Spleen (tissue), 7 donors: ENCODE results near the gene C2orf15.

Experiments
- POLR2AphosphoS5 ChIP-seq, 3 donors: sonication (generic); formaldehyde crosslinking; IDR thresholded peaks; one replicate each; pipeline ENCODE4 v1.5.1; 2017; ENCODE audit warnings: antibody characterized with exemption in 3 of 3
- TF ChIP-seq, protein P1 (sequence below), 11 experiments: fragments of 200-600 bp in 7 of 11; fragments of 450-650 bp in 4 of 11; sonication (generic) in 4 of 11; IDR thresholded peaks in 8 of 11; conservative IDR thresholded peaks in 3 of 11; 1 replicate in 7 of 11; 2 replicates in 4 of 11; pipeline versions ENCODE4 v1.4.0 to v1.8.0; 2016 to 2021; ENCODE audit warnings: antibody characterized with exemption in 11 of 11, inconsistent platforms in 4 of 11, mild to moderate bottlenecking in 1 of 11
- donor health status: DM: no; HTN: no; CAD: no; lungs with moderate emphysema.
- donor health status: DM: no; HTN: no; CAD: no.
- donor health status: DM: no; HTN: no; CAD: no.

DNA sequence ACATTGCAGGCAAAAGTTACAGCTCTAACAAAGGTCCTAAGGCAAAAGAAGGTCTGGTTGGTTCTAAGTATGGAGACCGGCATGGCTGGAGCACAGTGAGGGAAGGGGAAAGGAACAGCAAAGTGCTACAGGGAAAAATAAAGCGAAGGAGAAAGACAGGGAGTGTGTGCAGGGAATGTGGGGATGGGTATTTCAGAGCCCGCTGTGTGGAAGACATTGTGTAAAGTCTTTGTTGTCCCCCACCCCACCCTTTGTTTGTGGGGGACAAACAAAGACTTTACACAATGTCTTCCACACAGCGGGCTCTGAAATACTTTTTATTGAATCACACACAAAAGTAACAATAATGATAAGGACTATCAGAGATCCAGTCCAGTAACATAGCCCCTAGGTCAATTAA is 28.9 kb upstream of the C2orf15 start:
- TF ChIP-seq, protein P1, sequence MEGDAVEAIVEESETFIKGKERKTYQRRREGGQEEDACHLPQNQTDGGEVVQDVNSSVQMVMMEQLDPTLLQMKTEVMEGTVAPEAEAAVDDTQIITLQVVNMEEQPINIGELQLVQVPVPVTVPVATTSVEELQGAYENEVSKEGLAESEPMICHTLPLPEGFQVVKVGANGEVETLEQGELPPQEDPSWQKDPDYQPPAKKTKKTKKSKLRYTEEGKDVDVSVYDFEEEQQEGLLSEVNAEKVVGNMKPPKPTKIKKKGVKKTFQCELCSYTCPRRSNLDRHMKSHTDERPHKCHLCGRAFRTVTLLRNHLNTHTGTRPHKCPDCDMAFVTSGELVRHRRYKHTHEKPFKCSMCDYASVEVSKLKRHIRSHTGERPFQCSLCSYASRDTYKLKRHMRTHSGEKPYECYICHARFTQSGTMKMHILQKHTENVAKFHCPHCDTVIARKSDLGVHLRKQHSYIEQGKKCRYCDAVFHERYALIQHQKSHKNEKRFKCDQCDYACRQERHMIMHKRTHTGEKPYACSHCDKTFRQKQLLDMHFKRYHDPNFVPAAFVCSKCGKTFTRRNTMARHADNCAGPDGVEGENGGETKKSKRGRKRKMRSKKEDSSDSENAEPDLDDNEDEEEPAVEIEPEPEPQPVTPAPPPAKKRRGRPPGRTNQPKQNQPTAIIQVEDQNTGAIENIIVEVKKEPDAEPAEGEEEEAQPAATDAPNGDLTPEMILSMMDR (IDR thresholded peaks at IDR 0.05 in 8 of 11, conservative IDR thresholded peaks at IDR 0.05 in 3 of 11) = no peak
- no peak for TF ChIP-seq POLR2AphosphoS5 (IDR thresholded peaks at IDR 0.05)
